Kidney epithelial cell (primary cell): ENCODE results near the gene SSNA1. TPM values are rescaled to one million over a fixed set of nuclear protein-coding genes. Genes with fewer than 3 reads are reported as not detected.

Experiments
- DNase-seq: peaks from one replicate; pipeline ENCODE4 v3.0.0-alpha.2; 2010; ENCODE audit warnings: low read depth
- H3K27me3 ChIP-seq: 2 replicates; pipeline ENCODE4 v1.6.0; 2011; ENCODE audit warnings: low read length; ENCODE audit not compliant: control insufficient read depth, insufficient read depth
- H3K36me3 ChIP-seq: 2 replicates; pipeline ENCODE4 v1.5.1; 2011; ENCODE audit warnings: low read length; ENCODE audit not compliant: control insufficient read depth, insufficient read depth
- H3K4me3 ChIP-seq: 2 replicates; pipeline ENCODE4 v1.5.1; 2011; ENCODE audit warnings: low read depth, mild to moderate bottlenecking, control low read depth, low read length
- total RNA-seq: library from RNA; depleted of rRNA; stranded (reverse); fragments of >200 nt; gene quantifications from 2 replicates; pipeline ENCODE4 v1.2.3, GENCODE V29; 2015
- TF ChIP-seq, protein P1 (sequence below): IDR thresholded peaks from 2 replicates; pipeline ENCODE4 v1.5.1; 2011; ENCODE audit warnings: mild to moderate bottlenecking, moderate library complexity, low read length, control low read depth, inconsistent platforms; ENCODE audit not compliant: insufficient read depth, poor library complexity, severe bottlenecking

Gene SSNA1
- total RNA-seq, 1 donor from 2014 or later: 95.1 TPM

DNA sequence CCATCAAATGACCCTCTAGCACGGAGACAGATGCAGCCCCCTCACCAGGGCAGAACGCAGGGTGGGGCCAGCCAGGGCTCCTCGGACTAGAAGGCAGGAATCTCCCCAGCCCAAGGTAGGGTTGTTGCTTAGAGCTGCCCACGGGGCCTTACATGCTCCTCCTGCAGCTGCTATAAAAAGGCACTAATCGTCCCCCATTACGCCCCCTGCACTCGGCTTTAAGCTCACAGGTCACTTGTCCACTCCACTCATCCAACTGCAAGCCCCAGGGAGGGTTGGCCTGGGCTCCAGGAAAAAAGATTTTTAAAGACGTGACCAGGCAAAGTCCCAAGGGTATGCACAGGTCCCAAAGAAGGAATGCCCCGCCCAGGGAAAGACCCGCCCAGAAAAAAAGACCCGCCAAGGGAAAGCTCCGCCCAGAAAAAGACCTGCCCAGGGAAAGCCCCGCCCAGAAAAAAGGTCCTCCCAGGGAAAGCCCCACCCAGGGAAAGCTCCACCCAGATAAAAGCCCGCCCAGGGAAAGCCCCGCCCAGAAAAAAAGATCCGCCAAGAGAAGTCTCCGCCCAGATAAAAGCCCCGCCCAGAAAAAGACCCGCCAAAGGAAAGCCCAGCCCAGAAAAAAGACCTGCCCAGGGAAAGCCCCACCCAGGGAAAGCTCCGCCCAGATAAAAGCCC lies 38.4 kb upstream of the SSNA1 start:
- DNase-seq: no peak
- Histone ChIP-seq H3K36me3 (no peaks in the 10 kb centered on the region), H3K27me3 (peaks cover 35% of the 10 kb centered on the region), H3K4me3 (no peak overlapping the region)
- TF ChIP-seq, protein P1, sequence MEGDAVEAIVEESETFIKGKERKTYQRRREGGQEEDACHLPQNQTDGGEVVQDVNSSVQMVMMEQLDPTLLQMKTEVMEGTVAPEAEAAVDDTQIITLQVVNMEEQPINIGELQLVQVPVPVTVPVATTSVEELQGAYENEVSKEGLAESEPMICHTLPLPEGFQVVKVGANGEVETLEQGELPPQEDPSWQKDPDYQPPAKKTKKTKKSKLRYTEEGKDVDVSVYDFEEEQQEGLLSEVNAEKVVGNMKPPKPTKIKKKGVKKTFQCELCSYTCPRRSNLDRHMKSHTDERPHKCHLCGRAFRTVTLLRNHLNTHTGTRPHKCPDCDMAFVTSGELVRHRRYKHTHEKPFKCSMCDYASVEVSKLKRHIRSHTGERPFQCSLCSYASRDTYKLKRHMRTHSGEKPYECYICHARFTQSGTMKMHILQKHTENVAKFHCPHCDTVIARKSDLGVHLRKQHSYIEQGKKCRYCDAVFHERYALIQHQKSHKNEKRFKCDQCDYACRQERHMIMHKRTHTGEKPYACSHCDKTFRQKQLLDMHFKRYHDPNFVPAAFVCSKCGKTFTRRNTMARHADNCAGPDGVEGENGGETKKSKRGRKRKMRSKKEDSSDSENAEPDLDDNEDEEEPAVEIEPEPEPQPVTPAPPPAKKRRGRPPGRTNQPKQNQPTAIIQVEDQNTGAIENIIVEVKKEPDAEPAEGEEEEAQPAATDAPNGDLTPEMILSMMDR: no peak

DNA sequence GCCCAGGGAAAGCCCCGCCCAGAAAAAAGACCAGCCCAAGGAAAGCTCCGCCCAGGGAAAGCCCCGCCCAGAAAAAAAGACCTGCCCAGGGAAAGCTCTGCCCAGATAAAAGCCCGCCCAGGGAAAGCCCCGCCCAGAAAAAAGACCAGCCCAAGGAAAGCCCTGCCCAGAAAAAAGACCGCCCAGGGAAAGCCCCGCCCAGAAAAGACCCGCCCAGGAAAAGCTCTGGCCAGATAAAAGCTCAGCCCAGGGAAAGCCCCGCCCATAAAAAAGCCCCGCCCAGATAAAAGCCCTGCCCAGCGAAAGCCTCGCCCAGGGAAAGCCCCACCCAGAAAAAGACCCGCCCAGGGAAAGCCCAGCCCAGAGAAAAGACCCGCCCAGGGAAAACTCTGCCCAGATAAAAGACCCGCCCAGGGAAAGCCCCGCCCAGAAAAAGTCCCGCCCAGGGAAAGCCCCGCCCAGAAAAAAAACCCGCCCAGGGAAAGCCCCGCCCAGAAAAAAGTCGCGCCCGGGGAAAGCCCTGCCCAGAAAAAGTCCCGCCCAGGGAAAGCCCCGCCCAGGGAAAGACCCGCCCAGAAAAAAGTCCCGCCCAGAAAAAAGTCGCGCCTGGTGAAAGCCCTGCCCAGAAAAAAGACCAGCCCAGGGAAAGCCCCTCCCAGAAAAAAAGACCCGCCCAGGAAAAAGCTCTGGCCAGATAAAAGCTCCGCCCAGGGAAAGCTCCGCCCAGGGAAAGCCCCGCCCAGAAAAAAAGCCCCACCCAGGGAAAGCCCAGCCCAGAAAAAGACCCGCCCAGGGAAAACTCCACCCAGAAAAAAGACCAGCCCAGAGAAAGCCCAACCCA lies 37.6 kb upstream of the SSNA1 start:
- peaks cover 37% of the 10 kb centered on the region for H3K27me3 ChIP-seq
- DNase-seq: no peak
- no peaks in the 10 kb centered on the region for H3K36me3 ChIP-seq
- TF ChIP-seq, protein P1: no peak
- no peak overlapping the region for H3K4me3 ChIP-seq

DNA sequence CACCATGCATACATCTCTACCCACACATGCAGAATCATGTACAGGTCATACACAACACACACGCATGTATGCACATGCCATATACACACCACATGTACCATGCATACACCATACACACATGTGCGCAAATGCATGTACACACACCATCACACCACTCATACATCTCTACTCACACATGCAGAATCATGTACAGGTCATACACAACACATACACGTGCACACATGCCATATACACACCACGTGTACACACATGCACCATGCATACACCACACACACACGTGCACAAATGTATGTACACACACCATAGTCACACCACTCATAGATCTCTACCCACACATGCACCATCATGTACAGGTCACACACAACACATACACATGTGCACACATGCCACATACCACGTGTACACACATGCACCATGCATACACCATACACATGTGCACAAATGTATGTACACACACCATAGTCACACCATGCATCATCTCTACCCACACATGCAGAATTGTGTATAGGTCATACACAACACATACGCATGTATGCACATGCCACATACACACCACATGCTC lies 35.6 kb upstream of the SSNA1 start:
- Histone ChIP-seq H3K27me3 (peaks cover 39% of the 10 kb centered on the region), H3K36me3 (no peaks in the 10 kb centered on the region), H3K4me3 (no peak overlapping the region)
- TF ChIP-seq, protein P1: no peak
- DNase-seq: no peak

DNA sequence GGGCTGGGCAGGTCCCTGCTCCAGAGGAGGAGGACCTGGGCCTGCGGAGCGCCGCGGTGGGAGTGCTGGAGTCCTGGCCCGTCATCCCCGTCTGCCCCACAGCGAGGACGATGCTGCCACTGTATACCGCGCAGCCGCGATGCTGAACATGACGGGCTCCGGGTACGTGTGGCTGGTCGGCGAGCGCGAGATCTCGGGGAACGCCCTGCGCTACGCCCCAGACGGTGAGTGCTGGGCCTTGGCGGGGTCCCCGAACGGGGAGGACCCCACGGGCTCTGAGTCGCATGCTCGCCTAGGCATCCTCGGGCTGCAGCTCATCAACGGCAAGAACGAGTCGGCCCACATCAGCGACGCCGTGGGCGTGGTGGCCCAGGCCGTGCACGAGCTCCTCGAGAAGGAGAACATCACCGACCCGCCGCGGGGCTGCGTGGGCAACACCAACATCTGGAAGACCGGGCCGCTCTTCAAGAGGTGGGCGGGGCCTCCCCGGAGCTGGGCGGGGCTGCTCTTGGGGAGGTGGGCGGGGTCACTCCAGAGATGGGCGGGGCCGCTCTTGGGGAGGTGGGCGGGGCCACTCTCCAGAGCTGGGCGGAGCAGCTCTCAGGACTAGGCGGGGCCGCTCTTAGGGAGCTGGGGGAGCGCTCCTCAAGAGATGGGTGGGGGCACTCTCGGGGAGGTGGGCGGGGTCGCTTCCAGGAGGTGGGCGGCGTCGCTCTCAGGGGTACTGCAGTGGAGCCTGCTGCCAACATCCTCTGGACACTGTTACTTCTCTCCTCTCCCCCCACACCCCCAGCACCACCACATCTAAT lies 31.7 kb upstream of the SSNA1 start:
- Histone ChIP-seq H3K4me3 (peak overlapping the region; percentile 13), H3K27me3 (peaks cover 62% of the 10 kb centered on the region), H3K36me3 (no peaks in the 10 kb centered on the region)
- no peak for DNase-seq
- TF ChIP-seq, protein P1: no peak

DNA sequence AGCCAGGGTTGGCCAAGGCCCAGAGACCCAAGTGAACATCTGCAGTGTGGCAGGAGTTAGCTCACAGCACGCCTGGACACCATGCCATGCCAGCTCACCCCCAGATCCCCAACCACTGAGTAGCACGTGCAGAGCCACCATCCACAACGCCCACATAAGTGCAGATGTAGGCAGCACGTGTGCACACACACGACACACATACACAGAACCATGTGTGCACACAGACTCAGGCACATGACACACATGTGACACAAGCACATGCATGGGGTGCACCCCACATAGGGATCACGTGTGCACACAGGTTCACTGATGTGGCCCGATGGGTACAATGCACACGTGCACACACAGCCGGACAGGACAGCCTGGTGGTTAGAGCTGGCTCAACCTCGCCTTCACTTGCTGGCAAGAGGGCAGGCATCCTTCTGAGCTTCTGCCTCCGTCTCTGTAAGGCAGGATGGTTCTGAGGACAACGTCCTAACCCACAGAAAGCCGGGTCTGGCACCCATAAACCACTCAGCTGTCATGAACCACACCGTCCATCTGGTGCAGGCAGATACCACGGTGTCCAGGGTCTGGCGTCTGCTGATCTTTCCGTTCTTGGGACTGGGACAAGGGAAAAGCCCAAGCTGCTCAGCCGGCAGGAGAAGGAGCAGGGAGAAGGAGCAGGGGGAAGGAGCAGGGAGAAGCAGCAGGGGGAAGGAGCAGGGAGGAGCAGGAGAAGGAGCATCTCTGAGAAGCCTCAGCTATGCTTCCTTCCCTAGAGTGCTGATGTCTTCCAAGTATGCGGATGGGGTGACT lies 30.7 kb upstream of the SSNA1 start:
- peaks cover 72% of the 10 kb centered on the region for H3K27me3 ChIP-seq
- TF ChIP-seq, protein P1: no peak
- no peak for DNase-seq
- H3K36me3 ChIP-seq: no peaks in the 10 kb centered on the region
- no peak overlapping the region for H3K4me3 ChIP-seq
